Uterus (tissue), 2 donors: Measurements from ENCODE around the gene DMD.

Source experiments
- POLR2A ChIP-seq, 2 donors: fragments of 450-650 bp; IDR thresholded peaks; one replicate each; pipeline ENCODE4 v1.6.1; 2016; ENCODE audit warnings: antibody characterized with exemption in 2 of 2, mild to moderate bottlenecking in 1 of 2, moderate library complexity in 1 of 2
- TF ChIP-seq, protein P1 (sequence below), 4 experiments: fragments of 200-600 bp in 2 of 4; fragments of 450-650 bp in 2 of 4; sonication (generic) in 2 of 4; IDR thresholded peaks; one replicate each; pipeline ENCODE4 v1.5.1; 2016 to 2019; ENCODE audit warnings: antibody characterized with exemption in 4 of 4, mild to moderate bottlenecking in 2 of 4, moderate library complexity in 1 of 4

DNA sequence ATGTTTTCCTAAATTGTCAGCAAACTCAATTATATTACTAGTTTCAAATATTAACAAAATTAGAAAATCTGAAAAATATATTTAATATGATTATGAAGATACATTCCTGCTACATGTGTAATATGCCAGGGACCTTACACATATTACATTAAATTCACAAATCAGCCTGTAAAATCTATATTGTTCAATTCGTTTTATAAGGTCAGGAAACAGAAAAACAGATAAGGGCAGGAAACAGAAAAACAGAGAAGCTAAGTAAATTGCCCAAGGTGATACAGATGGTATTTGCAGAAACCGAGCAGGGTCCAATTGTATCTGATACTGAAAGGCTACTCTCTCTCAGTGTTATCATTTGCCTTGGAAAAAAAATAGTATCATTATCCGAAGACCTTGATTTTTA, 739.0 kb downstream of the DMD start:
- TF ChIP-seq, protein P1, sequence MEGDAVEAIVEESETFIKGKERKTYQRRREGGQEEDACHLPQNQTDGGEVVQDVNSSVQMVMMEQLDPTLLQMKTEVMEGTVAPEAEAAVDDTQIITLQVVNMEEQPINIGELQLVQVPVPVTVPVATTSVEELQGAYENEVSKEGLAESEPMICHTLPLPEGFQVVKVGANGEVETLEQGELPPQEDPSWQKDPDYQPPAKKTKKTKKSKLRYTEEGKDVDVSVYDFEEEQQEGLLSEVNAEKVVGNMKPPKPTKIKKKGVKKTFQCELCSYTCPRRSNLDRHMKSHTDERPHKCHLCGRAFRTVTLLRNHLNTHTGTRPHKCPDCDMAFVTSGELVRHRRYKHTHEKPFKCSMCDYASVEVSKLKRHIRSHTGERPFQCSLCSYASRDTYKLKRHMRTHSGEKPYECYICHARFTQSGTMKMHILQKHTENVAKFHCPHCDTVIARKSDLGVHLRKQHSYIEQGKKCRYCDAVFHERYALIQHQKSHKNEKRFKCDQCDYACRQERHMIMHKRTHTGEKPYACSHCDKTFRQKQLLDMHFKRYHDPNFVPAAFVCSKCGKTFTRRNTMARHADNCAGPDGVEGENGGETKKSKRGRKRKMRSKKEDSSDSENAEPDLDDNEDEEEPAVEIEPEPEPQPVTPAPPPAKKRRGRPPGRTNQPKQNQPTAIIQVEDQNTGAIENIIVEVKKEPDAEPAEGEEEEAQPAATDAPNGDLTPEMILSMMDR (IDR thresholded peaks at IDR 0.05): no peak
- TF ChIP-seq POLR2A (IDR thresholded peaks at IDR 0.05): no peak
